Astrocyte (in vitro differentiated cells and primary cell): ENCODE data around the gene IFT88. TPM values are rescaled to one million over a fixed set of nuclear protein-coding genes. Genes with fewer than 3 reads are reported as not detected.
A peak's percentile ranks its signal among the peaks of the same experiment; 100 is the strongest.

Experiments used
- DNase-seq: peaks from one replicate; pipeline ENCODE4 v3.0.0-alpha.2; 2010; ENCODE audit warnings: low read depth
- FAIRE-seq: peaks from 2 replicates; lab custom pipeline; 2011; peaks lifted over from hg19 to GRCh38; lab: Jason Lieb, UNC
- H2AFZ ChIP-seq: 2 replicates; pipeline ENCODE4 v1.6.0; 2012; ENCODE audit warnings: low read depth, low read length, inconsistent platforms
- H3K27ac ChIP-seq: 2 replicates; pipeline ENCODE4 v1.5.1; 2011; ENCODE audit warnings: low read depth, low read length, inconsistent platforms
- H3K27me3 ChIP-seq: 2 replicates; pipeline ENCODE4 v1.6.0; 2011; ENCODE audit warnings: low read length, inconsistent platforms; ENCODE audit not compliant: insufficient read depth
- H3K36me3 ChIP-seq: 2 replicates; pipeline ENCODE4 v1.5.1; 2011; ENCODE audit warnings: low read length, inconsistent platforms; ENCODE audit not compliant: insufficient read depth
- H3K4me1 ChIP-seq: 2 replicates; pipeline ENCODE4 v1.5.1; 2011; ENCODE audit warnings: low read length, inconsistent platforms; ENCODE audit not compliant: insufficient read depth
- H3K4me2 ChIP-seq: 2 replicates; pipeline ENCODE4 v1.6.0; 2012; ENCODE audit warnings: low read length, inconsistent platforms
- H3K4me3 ChIP-seq: 2 replicates; pipeline ENCODE4 v1.5.1; 2011; ENCODE audit warnings: low read depth, mild to moderate bottlenecking, low read length, inconsistent platforms; ENCODE audit not compliant: insufficient read depth
- H3K79me2 ChIP-seq: 2 replicates; pipeline ENCODE4 v1.6.0; 2012; ENCODE audit warnings: mild to moderate bottlenecking, low read length, inconsistent platforms; ENCODE audit not compliant: insufficient read depth
- H3K9ac ChIP-seq: 2 replicates; pipeline ENCODE4 v1.6.0; 2012; ENCODE audit warnings: mild to moderate bottlenecking, low read length, inconsistent platforms
- H3K9me3 ChIP-seq: 2 replicates; pipeline ENCODE4 v1.5.1; 2012; ENCODE audit warnings: low read depth, mild to moderate bottlenecking, low read length, inconsistent platforms; ENCODE audit not compliant: insufficient read depth
- H4K20me1 ChIP-seq: 2 replicates; pipeline ENCODE4 v1.6.0; 2012; ENCODE audit warnings: low read length, inconsistent platforms; ENCODE audit not compliant: insufficient read depth
- H3K27ac Mint-ChIP-seq: one replicate; pipeline ENCODE4 v1.8.0; 2021; ENCODE audit warnings: mild to moderate bottlenecking, mixed read lengths; ENCODE audit not compliant: unreplicated experiment
- H3K27me3 Mint-ChIP-seq: one replicate; pipeline ENCODE4 v1.8.0; 2021; ENCODE audit warnings: low read depth, mixed read lengths; ENCODE audit not compliant: unreplicated experiment
- H3K36me3 Mint-ChIP-seq: one replicate; pipeline ENCODE4 v1.8.0; 2021; ENCODE audit warnings: low read depth, mixed read lengths; ENCODE audit not compliant: unreplicated experiment
- H3K4me1 Mint-ChIP-seq: one replicate; pipeline ENCODE4 v1.8.0; 2021; ENCODE audit warnings: low read depth, mixed read lengths; ENCODE audit not compliant: unreplicated experiment
- H3K4me3 Mint-ChIP-seq: one replicate; pipeline ENCODE4 v1.8.0; 2021; ENCODE audit warnings: mild to moderate bottlenecking, moderate library complexity, mixed read lengths; ENCODE audit not compliant: unreplicated experiment
- H3K9me3 Mint-ChIP-seq: one replicate; pipeline ENCODE4 v1.8.0; 2021; ENCODE audit warnings: mild to moderate bottlenecking, mixed read lengths; ENCODE audit not compliant: unreplicated experiment
- EZH2 ChIP-seq: IDR thresholded peaks from 2 replicates; pipeline ENCODE4 v1.6.1; 2012; ENCODE audit warnings: mild to moderate bottlenecking, low read length, inconsistent platforms; ENCODE audit not compliant: insufficient read depth
- total RNA-seq: library from RNA; stranded (reverse); gene quantifications from 2 replicates; pipeline ENCODE4 v1.2.1, GENCODE V29; 2021
- TF ChIP-seq, protein P1 (sequence below): IDR thresholded peaks from 2 replicates; pipeline ENCODE4 v1.5.1; 2011; ENCODE audit warnings: low read depth, mild to moderate bottlenecking, inconsistent platforms, low read length, moderate library complexity; ENCODE audit not compliant: insufficient read depth

The IFT88 gene
- total RNA-seq, 1 donor from 2014 or later, result 7.6 TPM

- no peaks in the 10 kb centered on the region for H4K20me1 ChIP-seq
- Mint-ChIP-seq H3K4me3 (no peak overlapping the region), H3K4me1 (peaks cover 13% of the 10 kb centered on the region), H3K9me3 (no peaks in the 10 kb centered on the region), H3K36me3 (no peaks in the 10 kb centered on the region), H3K27ac (no peak overlapping the region), H3K27me3 (peaks cover 10% of the 10 kb centered on the region)
- no peak overlapping the region for H3K27ac ChIP-seq
- H2AFZ ChIP-seq, result peak overlapping the region; percentile 32
- TF ChIP-seq, protein P1, sequence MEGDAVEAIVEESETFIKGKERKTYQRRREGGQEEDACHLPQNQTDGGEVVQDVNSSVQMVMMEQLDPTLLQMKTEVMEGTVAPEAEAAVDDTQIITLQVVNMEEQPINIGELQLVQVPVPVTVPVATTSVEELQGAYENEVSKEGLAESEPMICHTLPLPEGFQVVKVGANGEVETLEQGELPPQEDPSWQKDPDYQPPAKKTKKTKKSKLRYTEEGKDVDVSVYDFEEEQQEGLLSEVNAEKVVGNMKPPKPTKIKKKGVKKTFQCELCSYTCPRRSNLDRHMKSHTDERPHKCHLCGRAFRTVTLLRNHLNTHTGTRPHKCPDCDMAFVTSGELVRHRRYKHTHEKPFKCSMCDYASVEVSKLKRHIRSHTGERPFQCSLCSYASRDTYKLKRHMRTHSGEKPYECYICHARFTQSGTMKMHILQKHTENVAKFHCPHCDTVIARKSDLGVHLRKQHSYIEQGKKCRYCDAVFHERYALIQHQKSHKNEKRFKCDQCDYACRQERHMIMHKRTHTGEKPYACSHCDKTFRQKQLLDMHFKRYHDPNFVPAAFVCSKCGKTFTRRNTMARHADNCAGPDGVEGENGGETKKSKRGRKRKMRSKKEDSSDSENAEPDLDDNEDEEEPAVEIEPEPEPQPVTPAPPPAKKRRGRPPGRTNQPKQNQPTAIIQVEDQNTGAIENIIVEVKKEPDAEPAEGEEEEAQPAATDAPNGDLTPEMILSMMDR, result no peak
- no peak for TF ChIP-seq EZH2
- H3K9me3 ChIP-seq, result no peaks in the 10 kb centered on the region
- FAIRE-seq (no peak), DNase-seq (no peak)
- H3K4me2 ChIP-seq, result no peak overlapping the region
- H3K27me3 ChIP-seq, result peaks cover 8% of the 10 kb centered on the region
- H3K79me2 ChIP-seq, result no peaks in the 10 kb centered on the region
- peaks cover 26% of the 10 kb centered on the region for H3K4me1 ChIP-seq
- no peaks in the 10 kb centered on the region for H3K36me3 ChIP-seq
- no peak overlapping the region for H3K9ac ChIP-seq
- H3K4me3 ChIP-seq, result no peak overlapping the region
Measured at GRCh38 chr13:20716951-20717350, 150.0 kb downstream of the IFT88 start.

DNA sequence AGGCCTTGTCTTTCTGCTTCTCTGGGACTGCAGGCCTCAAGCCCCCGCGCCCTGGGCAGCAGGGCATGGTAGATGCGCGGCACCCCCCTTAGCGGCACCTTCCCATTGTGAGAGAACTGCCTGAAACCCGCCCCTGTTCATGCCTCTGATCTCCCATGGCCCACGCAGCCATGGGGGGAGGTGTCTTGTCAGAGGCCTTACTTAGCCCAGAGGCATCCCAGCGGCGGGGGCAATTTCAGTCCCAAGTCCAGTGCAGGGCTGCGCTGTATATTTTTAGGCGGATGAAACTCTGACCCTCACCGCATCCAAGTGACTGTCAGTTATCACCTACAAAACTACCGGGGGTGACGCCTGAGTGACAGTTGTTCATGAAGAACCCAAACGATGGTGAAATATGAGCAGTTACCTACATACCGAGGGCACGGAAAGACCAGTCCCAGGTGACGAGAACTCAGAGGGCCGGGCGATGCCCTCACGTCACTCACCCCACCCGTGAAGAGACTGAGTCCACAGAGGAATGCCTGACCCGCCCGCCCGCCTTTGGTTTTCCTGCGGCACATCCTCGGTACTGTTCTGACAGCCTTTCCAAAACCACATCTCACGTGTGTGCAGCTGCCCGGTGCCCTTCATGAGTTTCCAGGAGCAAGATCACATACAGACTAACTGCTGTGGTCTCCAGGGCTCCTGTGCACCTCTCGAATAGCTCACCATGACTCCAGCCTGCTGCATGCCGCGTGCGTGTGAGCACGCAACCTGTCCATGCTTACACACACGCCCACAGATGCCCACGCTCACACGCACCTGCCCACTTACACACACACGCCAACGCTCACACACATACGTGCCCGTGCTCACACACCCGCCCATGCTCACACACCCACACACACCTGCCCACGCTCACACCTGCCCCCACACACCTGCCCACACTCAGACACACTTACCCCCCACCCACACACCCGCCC, 150.9 kb downstream of the IFT88 start:
- no peak overlapping the region for H3K27ac Mint-ChIP-seq
- Histone ChIP-seq H3K27ac (no peak overlapping the region), H3K4me2 (no peak overlapping the region)

More for the DNA sequence above, 150.9 kb downstream of the IFT88 start:
- Histone ChIP-seq H3K9me3 (no peaks in the 10 kb centered on the region), H3K4me1 (peaks cover 26% of the 10 kb centered on the region), H3K79me2 (no peaks in the 10 kb centered on the region), H3K9ac (no peak overlapping the region), H3K36me3 (no peaks in the 10 kb centered on the region), H3K4me3 (no peak overlapping the region), H3K27me3 (peaks cover 8% of the 10 kb centered on the region), H4K20me1 (no peaks in the 10 kb centered on the region), H2AFZ (no peak overlapping the region)
- Mint-ChIP-seq H3K4me3 (no peak overlapping the region), H3K36me3 (peaks cover 1% of the 10 kb centered on the region), H3K4me1 (peaks cover 13% of the 10 kb centered on the region), H3K27me3 (peaks cover 18% of the 10 kb centered on the region), H3K9me3 (no peaks in the 10 kb centered on the region)
- TF ChIP-seq EZH2, result no peak
- TF ChIP-seq, protein P1, result no peak
- FAIRE-seq (no peak), DNase-seq (no peak)
